Measurements from ENCODE around the gene GIT1. TPM values are rescaled to one million over a fixed set of nuclear protein-coding genes. Genes with fewer than 3 reads are reported as not detected.

GIT1 gene
- total and polyA plus RNA-seq, 8 donors, result 17.7 to 67.2 (median 28.7) TPM

DNA sequence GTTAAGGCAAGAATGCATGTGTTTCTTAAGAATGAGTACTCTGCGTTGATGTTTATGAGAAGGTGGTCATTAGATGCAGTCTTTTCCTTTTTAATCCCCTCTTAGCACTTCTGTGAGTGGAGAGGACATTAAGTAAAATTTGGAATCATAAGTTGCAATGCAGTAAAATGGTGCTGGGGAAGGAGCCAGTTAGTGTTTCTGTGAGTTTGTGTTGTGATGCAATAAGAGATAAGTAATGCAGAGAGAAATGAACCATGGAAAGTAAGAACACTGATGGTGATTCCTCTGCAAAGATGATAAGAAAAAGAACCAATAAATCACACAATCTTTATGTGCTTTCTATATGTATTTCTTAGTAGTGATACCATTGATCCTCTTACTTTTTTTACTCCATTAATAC lies 42.6 kb downstream of the GIT1 start:
- 82 to 96% (median 94%) methylated on average over 1 of the region's 1 CpG for WGBS, 5 donors

DNA sequence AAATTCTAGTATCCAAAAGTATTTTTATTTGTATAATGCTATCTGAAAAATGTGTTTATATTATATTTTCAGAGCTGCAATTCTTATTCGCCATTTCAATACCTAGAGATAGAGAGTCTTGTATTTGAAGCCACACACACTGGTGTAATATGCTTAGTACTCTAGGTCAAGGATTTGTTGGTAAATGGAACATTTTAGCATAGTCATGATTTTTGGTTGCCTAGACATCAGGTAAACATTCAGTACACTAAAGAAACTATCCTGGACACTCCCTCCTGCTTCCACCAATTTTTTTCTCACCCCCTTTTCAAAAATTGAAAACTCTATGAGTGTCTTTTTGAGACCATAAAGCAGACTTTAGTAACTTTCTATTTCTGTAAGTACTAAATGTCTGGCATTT lies 43.4 kb downstream of the GIT1 start:
- no peaks in the 10 kb centered on the region for H3K9me3 ChIP-seq
- H3K36me3 ChIP-seq, result peaks cover 12 to 42% (median 34%) of the 10 kb centered on the region in 4 donors
- H3K27ac ChIP-seq, result no peak overlapping the region
- 54 to 83% (median 67%) methylated on average over 1 of the region's 1 CpG for WGBS, 5 donors
- H3K27me3 ChIP-seq, result no peaks in the 10 kb centered on the region
- peaks cover 0 to 9% (median 0%) of the 10 kb centered on the region in 4 donors for H3K4me1 ChIP-seq
- intact Hi-C loops (cut with DNase I; ENCODE audit: low total_unique reads), result no loop called here
- no peak for DNase-seq
- TF ChIP-seq EP300 (IDR thresholded peaks at IDR 0.05) (no peak), CTCF (IDR thresholded peaks at IDR 0.05) (no peak), POLR2AphosphoS5 (IDR thresholded peaks at IDR 0.05) (no peak), POLR2A (IDR thresholded peaks at IDR 0.05) (no peak)
- H3K4me3 ChIP-seq, result no peak overlapping the region

More for the DNA sequence above, 42.6 kb downstream of the GIT1 start:
- Histone ChIP-seq H3K36me3 (peaks cover 12 to 34% (median 26%) of the 10 kb centered on the region in 4 donors), H3K4me1 (peaks cover 0 to 9% (median 0%) of the 10 kb centered on the region in 4 donors), H3K27me3 (no peaks in the 10 kb centered on the region), H3K9me3 (no peaks in the 10 kb centered on the region), H3K4me3 (no peak overlapping the region), H3K27ac (no peak overlapping the region)
- no peak for DNase-seq
- intact Hi-C loops (cut with DNase I; ENCODE audit: low total_unique reads), result no loop called here
- TF ChIP-seq POLR2AphosphoS5 (IDR thresholded peaks at IDR 0.05) (no peak), POLR2A (IDR thresholded peaks at IDR 0.05) (no peak), CTCF (IDR thresholded peaks at IDR 0.05) (no peak), EP300 (IDR thresholded peaks at IDR 0.05) (no peak)

GRCh38 chr17:29544066-29544465 lies 45.4 kb downstream of the GIT1 start:
- DNase-seq, result no peak
- Histone ChIP-seq H3K36me3 (peaks cover 19 to 62% (median 52%) of the 10 kb centered on the region in 4 donors), H3K4me1 (peaks cover 0 to 6% (median 0%) of the 10 kb centered on the region in 4 donors), H3K27ac (no peak overlapping the region), H3K4me3 (no peak overlapping the region), H3K9me3 (no peaks in the 10 kb centered on the region), H3K27me3 (no peaks in the 10 kb centered on the region)
- TF ChIP-seq POLR2AphosphoS5 (IDR thresholded peaks at IDR 0.05) (no peak), CTCF (IDR thresholded peaks at IDR 0.05) (no peak), EP300 (IDR thresholded peaks at IDR 0.05) (no peak), POLR2A (IDR thresholded peaks at IDR 0.05) (no peak)
- intact Hi-C loops (cut with DNase I; ENCODE audit: low total_unique reads), result no loop called here
- 83 to 89% (median 86%) methylated on average over 4 of the region's 4 CpGs for WGBS, 5 donors

DNA sequence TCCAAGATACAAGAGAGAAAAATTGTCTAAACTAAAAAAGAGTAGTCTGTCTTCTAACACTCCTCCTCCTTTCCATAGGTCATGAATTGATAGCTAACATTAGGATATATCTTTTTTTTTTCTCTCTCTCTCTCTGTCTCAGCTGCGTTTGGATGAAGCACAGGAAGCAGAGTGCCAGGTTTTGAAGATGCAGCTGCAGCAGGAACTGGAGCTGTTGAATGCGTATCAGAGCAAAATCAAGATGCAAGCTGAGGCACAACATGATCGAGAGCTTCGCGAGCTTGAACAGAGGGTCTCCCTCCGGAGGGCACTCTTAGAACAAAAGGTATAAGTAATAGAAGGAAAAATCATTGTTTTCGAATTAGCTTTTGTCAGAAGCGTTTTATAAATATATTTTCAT lies 55.5 kb downstream of the GIT1 start:
- peaks cover 37 to 91% (median 82%) of the 10 kb centered on the region in 4 donors for H3K36me3 ChIP-seq
- no peak for DNase-seq
- H3K4me1 ChIP-seq, result no peaks in the 10 kb centered on the region
- 92 to 95% (median 92%) methylated on average over 8 of the region's 8 CpGs for WGBS, 5 donors
- intact Hi-C loops (cut with DNase I; ENCODE audit: low total_unique reads), result no loop called here
- H3K27me3 ChIP-seq, result no peaks in the 10 kb centered on the region
- H3K9me3 ChIP-seq, result no peaks in the 10 kb centered on the region
- H3K27ac ChIP-seq, result no peak overlapping the region
- TF ChIP-seq CTCF (IDR thresholded peaks at IDR 0.05) (no peak), POLR2AphosphoS5 (IDR thresholded peaks at IDR 0.05) (no peak), POLR2A (IDR thresholded peaks at IDR 0.05) (no peak), EP300 (IDR thresholded peaks at IDR 0.05) (no peak)
- no peak overlapping the region for H3K4me3 ChIP-seq

Data from stomach (tissue), 9 donors.